Heart left ventricle (tissue), 16 donors: ENCODE results near the gene TACC2. TPM values are rescaled to one million over a fixed set of nuclear protein-coding genes. Genes with fewer than 3 reads are reported as not detected.

ENCODE experiments used
- ATAC-seq, 4 donors: fragments of 200-7000 bp; cut with Tn5 transposase; one replicate each; pipeline ENCODE4 v1.9.1; 2020 to 2022; ENCODE audit warnings: moderate library complexity in 4 of 4, mild to moderate bottlenecking in 3 of 4, moderate number of reproducible peaks in 1 of 4
- DNase-seq, 5 donors: peaks; one replicate each; pipeline ENCODE4 v3.0.0-alpha.2; 2020
- H3K27ac ChIP-seq, 12 donors: fragments of 200-600 bp; sonication (generic) in 4 of 12; one replicate each; pipeline versions ENCODE4 v1.5.0 to v1.8.0; 2016 to 2022; ENCODE audit warnings: mild to moderate bottlenecking in 2 of 12
- H3K27me3 ChIP-seq, 9 donors: fragments of 200-600 bp; sonication (generic) in 2 of 9; one replicate each; pipeline versions ENCODE4 v1.5.1 to v1.8.0; 2016 to 2022; ENCODE audit warnings: mild to moderate bottlenecking in 3 of 9
- H3K36me3 ChIP-seq, 9 donors: fragments of 200-600 bp; sonication (generic) in 2 of 9; one replicate each; pipeline versions ENCODE4 v1.5.0 to v1.8.0; 2018 to 2022; ENCODE audit warnings: mild to moderate bottlenecking in 2 of 9
- H3K4me1 ChIP-seq, 12 donors: fragments of 200-600 bp; sonication (generic) in 4 of 12; one replicate each; pipeline versions ENCODE4 v1.5.0 to v1.8.0; 2016 to 2022; ENCODE audit warnings: mild to moderate bottlenecking in 3 of 12
- H3K4me3 ChIP-seq, 12 donors: fragments of 200-600 bp; sonication (generic) in 4 of 12; one replicate each; pipeline versions ENCODE4 v1.5.0 to v1.8.0; 2017 to 2022; ENCODE audit warnings: mild to moderate bottlenecking in 9 of 12, moderate library complexity in 4 of 12
- H3K9me3 ChIP-seq, 12 donors: fragments of 200-600 bp; sonication (generic) in 4 of 12; one replicate each; pipeline versions ENCODE4 v1.5.0 to v1.8.0; 2016 to 2022; ENCODE audit warnings: mild to moderate bottlenecking in 1 of 12
- CTCF ChIP-seq, 12 donors: fragments of 200-600 bp; sonication (generic) in 4 of 12; IDR thresholded peaks; one replicate each; pipeline versions ENCODE4 v1.5.0 to v1.8.0; 2018 to 2022; ENCODE audit warnings: antibody characterized with exemption in 12 of 12, mild to moderate bottlenecking in 5 of 12
- POLR2A ChIP-seq, 2 donors: fragments of 450-650 bp; IDR thresholded peaks; one replicate each; pipeline ENCODE4 v1.6.1; 2017; ENCODE audit warnings: antibody characterized with exemption in 2 of 2, mild to moderate bottlenecking in 2 of 2, moderate library complexity in 2 of 2
- WGBS, 4 donors: extraction: QIAGEN DNeasy Blood & Tissue Kit in 2 of 4; methylation state at CpG; one replicate each; pipeline versions ENCODE4 v1.1.5 to v1.1.7; 2013 to 2018; 5-methylcytosine and 5-hydroxymethylcytosine counted together
- intact Hi-C, 10 donors: fragments of 100-400 bp; cut with DNase I; formaldehyde crosslinking; loops; one replicate each; pipeline versions ENCODE4 v1.11.1 to v1.14.2; 2022
- polyA plus RNA-seq, 2 donors: library from polyadenylated mRNA; stranded (reverse); fragments of 200-250 nt; gene quantifications; one replicate each; pipeline ENCODE4 v1.2.3, GENCODE V29; 2013
- total RNA-seq, 9 donors: library from RNA; depleted of rRNA in 2 of 9; stranded (reverse); fragments of >200 nt in 2 of 9; fragmentation: NEBNext Ultra II Directional in 3 of 9; extraction: Animal tissue kit (Norgen Biotek cat#: 25700) in 3 of 9; gene quantifications; one replicate each; pipeline versions ENCODE4 v1.1.0 to v1.2.4, GENCODE V29; 2016 to 2023
- donor health status: ischemic (EF 13 %, LVEDD 7.1; RV severe dilation, severe dysfunction).
- donor health status: healthy with polysubstance abuse.
- donor health status: DM: no; HTN: yes; CAD: no.
- donor health status: DM: no; HTN: no; CAD: no.
- donor health status: ischemic (EF 25% LVEDD 6.9; RV normal size, moderate dysfunction).
- donor health status: ischemic (EF 25% LVEDD 5.7; RV mildly dilated, moderate dysfunction).
- donor health status: healthy.
- donor health status: DM: yes; HTN: yes; CAD: no.
- donor health status: ischemic (EF 35%, LVEDD 5.7; RV mildly dilated, moderate dysfunction).
- donor health status: nonischemic (EF 11% LVEDD 7.7; RV severe dilation, severe dysfunction).
- donor health status: DM: yes; HTN: yes; CAD: no.
- donor health status: PGD.
- donor health status: ischemic (EF 29% LVEDD 5.4; RV normal size, mild dysfunction).
- donor health status: nonischemic (EF 23%, LVEDD 6.1; RV moderate dilation, normal function).

TACC2 gene
- total and polyA plus RNA-seq, 11 donors: 96.7 to 456 (median 294) TPM

GRCh38 chr10:121947343-121948330 lies 41.3 kb upstream of the TACC2 start:
- DNase-seq: no peak
- H3K36me3 ChIP-seq: no peaks in the 10 kb centered on the region
- peaks cover 0 to 10% (median 6%) of the 10 kb centered on the region in 12 donors for H3K4me1 ChIP-seq
- H3K27me3 ChIP-seq: no peaks in the 10 kb centered on the region
- no peak for ATAC-seq
- no peak for TF ChIP-seq POLR2A (IDR thresholded peaks at IDR 0.05)
- TF ChIP-seq CTCF (IDR thresholded peaks at IDR 0.05): no peak
- no peaks in the 10 kb centered on the region for H3K9me3 ChIP-seq
- intact Hi-C loops: loop anchor here in 1 of 10 donors (2.0 kb wide), 1 partner anchor 27 kb away; the partner anchor contains the start of gene NSMCE4A
- no peak overlapping the region for H3K27ac ChIP-seq
- H3K4me3 ChIP-seq: no peak overlapping the region
- 83 to 90% (median 87%) methylated on average over 7 of the region's 7 CpGs for WGBS, 4 donors

- no peak for ATAC-seq
- Histone ChIP-seq H3K27ac (peak overlapping the region in 1 of 12 donors; percentile 3), H3K27me3 (no peaks in the 10 kb centered on the region), H3K4me3 (no peak overlapping the region), H3K9me3 (no peaks in the 10 kb centered on the region), H3K4me1 (no peaks in the 10 kb centered on the region), H3K36me3 (peaks cover 0 to 2% (median 0%) of the 10 kb centered on the region in 9 donors)
- intact Hi-C loops: no loop called here
- WGBS, 4 donors: 48 to 61% (median 55%) methylated on average over 2 of the region's 2 CpGs
- no peak for DNase-seq
- TF ChIP-seq CTCF (IDR thresholded peaks at IDR 0.05) (no peak), POLR2A (IDR thresholded peaks at IDR 0.05) (no peak)
Observed at GRCh38 chr10:121949049-121949448, 39.9 kb upstream of the TACC2 start.

GRCh38 chr10:121949451-121949850 lies 39.5 kb upstream of the TACC2 start:
- H3K4me3 ChIP-seq: no peak overlapping the region
- ATAC-seq (no peak), DNase-seq (no peak)
- no peaks in the 10 kb centered on the region for H3K27me3 ChIP-seq
- H3K4me1 ChIP-seq: no peaks in the 10 kb centered on the region
- intact Hi-C loops: no loop called here
- H3K9me3 ChIP-seq: no peaks in the 10 kb centered on the region
- TF ChIP-seq CTCF (IDR thresholded peaks at IDR 0.05) (no peak), POLR2A (IDR thresholded peaks at IDR 0.05) (no peak)
- peaks cover 0 to 6% (median 0%) of the 10 kb centered on the region in 9 donors for H3K36me3 ChIP-seq
- WGBS, 4 donors: 92 to 95% (median 93%) methylated on average over 3 of the region's 3 CpGs
- H3K27ac ChIP-seq: peak overlapping the region in 1 of 12 donors; percentile 3

- intact Hi-C loops: no loop called here
- Histone ChIP-seq H3K27me3 (no peaks in the 10 kb centered on the region), H3K9me3 (no peaks in the 10 kb centered on the region), H3K4me3 (no peak overlapping the region), H3K36me3 (peaks cover 0 to 31% (median 15%) of the 10 kb centered on the region in 9 donors), H3K4me1 (no peaks in the 10 kb centered on the region), H3K27ac (no peak overlapping the region)
- TF ChIP-seq CTCF (IDR thresholded peaks at IDR 0.05): no peak
- TF ChIP-seq POLR2A (IDR thresholded peaks at IDR 0.05): no peak
- 89 to 95% (median 92%) methylated on average over 5 of the region's 5 CpGs for WGBS, 4 donors
- ATAC-seq: no peak
- no peak for DNase-seq
Observed at GRCh38 chr10:121952226-121952625, 36.7 kb upstream of the TACC2 start.
